ENCODE results near the gene CREB3L2. TPM values are rescaled to one million over a fixed set of nuclear protein-coding genes. Genes with fewer than 3 reads are reported as not detected.

The CREB3L2 gene
- total RNA-seq, 1 experiment from 2014 or later = 18.1 TPM

DNA sequence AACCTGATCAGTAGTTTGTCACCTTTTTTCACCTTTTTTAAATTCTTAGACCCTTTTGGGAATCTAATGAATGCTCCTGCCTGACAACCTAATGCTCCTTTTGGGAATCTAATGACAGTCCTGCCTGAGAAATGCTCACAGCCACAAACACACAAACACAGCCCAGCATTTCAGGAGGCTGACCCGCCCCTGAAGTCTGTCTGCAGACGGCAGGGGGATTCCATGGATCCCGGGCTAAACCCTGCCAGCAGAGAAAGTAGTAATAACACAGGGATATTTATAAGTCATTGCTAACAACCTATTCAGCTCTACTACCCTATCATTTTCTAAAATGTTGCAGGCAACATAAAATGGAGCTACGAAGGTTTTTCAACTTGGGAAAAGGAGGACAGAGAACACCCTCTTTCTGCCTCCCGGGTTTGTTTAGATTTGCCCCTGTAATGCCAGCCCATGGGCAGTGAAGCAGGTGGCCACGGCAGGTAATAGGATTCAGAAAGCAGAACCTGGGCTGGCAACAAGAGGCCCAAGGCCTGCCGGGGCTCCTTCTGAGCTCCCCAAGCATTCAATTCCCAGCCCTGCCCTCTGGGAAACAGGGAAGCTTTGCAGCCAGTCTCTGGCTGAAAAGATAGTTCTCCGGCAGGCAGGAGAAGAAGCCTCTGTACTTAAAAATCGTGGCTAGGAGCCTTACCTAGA lies 65.2 kb downstream of the CREB3L2 start:
- DNase-seq = no peak
- no peak for ATAC-seq
- intact Hi-C loops (cut with micrococcal nuclease) = no loop called here
- no peak overlapping the region for H3K9ac ChIP-seq (ENCODE audit: low read length)
- no TSS peak for BruUV-seq (replicated peaks)
- H3K4me2 ChIP-seq (ENCODE audit: low read length) = no peak overlapping the region
- H3K79me2 ChIP-seq (ENCODE audit: low read length) = 0 out of 2 replicates have a peak, but pooled peaks cover 12% of the 10 kb centered on the region
- no peak overlapping the region for H3K27ac ChIP-seq (ENCODE audit: low read length)
- H3K27me3 ChIP-seq (ENCODE audit: low read length) = no peaks in the 10 kb centered on the region
- H3F3A ChIP-seq (ENCODE audit: low read length, unreplicated experiment) = no peaks in the 10 kb centered on the region
- H2AFZ ChIP-seq (ENCODE audit: low read length) = no peak overlapping the region
- no peaks in the 10 kb centered on the region for H3K9me3 ChIP-seq (ENCODE audit: low read length)
- H3K4me3 ChIP-seq (ENCODE audit: low read length) = no peak overlapping the region
- POLR2A ChIA-PET (ENCODE audit: unreplicated experiment) = no interaction called here
- no peaks in the 10 kb centered on the region for H4K20me1 ChIP-seq (ENCODE audit: low read length)
- H3K36me3 ChIP-seq (ENCODE audit: low read depth, low read length) = no peaks in the 10 kb centered on the region
- H3K4me1 ChIP-seq (ENCODE audit: insufficient read depth, low read length) = peaks cover 18% of the 10 kb centered on the region
- TF ChIP-seq EZH2phosphoT487 (IDR thresholded peaks at IDR 0.05; ENCODE audit: borderline replicate concordance, low read length) = no peak
- TF ChIP-seq, protein P1, sequence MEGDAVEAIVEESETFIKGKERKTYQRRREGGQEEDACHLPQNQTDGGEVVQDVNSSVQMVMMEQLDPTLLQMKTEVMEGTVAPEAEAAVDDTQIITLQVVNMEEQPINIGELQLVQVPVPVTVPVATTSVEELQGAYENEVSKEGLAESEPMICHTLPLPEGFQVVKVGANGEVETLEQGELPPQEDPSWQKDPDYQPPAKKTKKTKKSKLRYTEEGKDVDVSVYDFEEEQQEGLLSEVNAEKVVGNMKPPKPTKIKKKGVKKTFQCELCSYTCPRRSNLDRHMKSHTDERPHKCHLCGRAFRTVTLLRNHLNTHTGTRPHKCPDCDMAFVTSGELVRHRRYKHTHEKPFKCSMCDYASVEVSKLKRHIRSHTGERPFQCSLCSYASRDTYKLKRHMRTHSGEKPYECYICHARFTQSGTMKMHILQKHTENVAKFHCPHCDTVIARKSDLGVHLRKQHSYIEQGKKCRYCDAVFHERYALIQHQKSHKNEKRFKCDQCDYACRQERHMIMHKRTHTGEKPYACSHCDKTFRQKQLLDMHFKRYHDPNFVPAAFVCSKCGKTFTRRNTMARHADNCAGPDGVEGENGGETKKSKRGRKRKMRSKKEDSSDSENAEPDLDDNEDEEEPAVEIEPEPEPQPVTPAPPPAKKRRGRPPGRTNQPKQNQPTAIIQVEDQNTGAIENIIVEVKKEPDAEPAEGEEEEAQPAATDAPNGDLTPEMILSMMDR (conservative IDR thresholded peaks at IDR 0.05; ENCODE audit: low read depth, low read length) = no peak
- no peak for TF ChIP-seq EZH2 (IDR thresholded peaks at IDR 0.05; ENCODE audit: low read length, unreplicated experiment)
- H3K9me2 ChIP-seq (replicated peaks; ENCODE audit: low read length) = no peaks in the 10 kb centered on the region
- CTCF ChIA-PET = no interaction called here

DNA sequence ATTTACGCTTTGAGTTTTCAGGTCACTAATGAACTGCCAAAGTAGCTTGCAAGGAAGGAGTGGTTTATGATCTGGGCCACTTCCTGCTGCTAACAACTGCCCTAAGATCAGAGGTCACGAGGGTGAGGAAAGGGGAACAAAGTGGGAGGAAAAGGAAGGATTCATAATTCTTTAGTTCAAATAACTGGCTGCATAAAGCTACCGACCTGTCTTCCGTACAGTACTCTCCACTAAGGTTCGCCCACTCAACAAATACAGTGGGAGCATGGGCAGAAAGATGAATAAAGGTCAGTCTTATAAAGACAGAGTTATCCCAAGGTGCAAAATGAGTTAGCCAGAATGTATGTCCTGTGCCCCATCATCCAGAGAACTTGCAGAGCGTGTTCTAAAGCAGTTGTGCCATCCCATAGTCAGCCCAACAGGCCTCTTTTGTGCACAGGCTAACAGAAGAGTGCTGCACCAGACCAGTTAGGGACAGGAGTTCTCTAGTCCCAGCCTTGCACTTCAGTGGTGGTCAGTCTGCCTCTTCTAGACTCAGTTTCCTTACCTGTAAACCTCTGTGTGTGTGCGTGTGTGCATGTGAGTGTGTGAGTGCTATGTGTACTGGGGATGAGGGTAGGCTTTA lies 65.9 kb downstream of the CREB3L2 start:
- no peak overlapping the region for H3K4me3 ChIP-seq (ENCODE audit: low read length)
- CTCF ChIA-PET = no interaction called here
- ATAC-seq (no peak), DNase-seq (no peak)
- H3K36me3 ChIP-seq (ENCODE audit: low read depth, low read length) = no peaks in the 10 kb centered on the region
- H3K79me2 ChIP-seq (ENCODE audit: low read length) = 0 out of 2 replicates have a peak, but pooled peaks cover 12% of the 10 kb centered on the region
- H2AFZ ChIP-seq (ENCODE audit: low read length) = no peak overlapping the region
- H3K4me2 ChIP-seq (ENCODE audit: low read length) = no peak overlapping the region
- POLR2A ChIA-PET (ENCODE audit: unreplicated experiment) = no interaction called here
- no TSS peak for BruUV-seq (replicated peaks)
- intact Hi-C loops (cut with micrococcal nuclease) = no loop called here
- no peak overlapping the region for H3K27ac ChIP-seq (ENCODE audit: low read length)
- H4K20me1 ChIP-seq (ENCODE audit: low read length) = no peaks in the 10 kb centered on the region
- H3K27me3 ChIP-seq (ENCODE audit: low read length) = no peaks in the 10 kb centered on the region
- no peaks in the 10 kb centered on the region for H3K9me3 ChIP-seq (ENCODE audit: low read length)
- no peak overlapping the region for H3K9ac ChIP-seq (ENCODE audit: low read length)
- no peaks in the 10 kb centered on the region for H3K9me2 ChIP-seq (replicated peaks; ENCODE audit: low read length)
- H3K4me1 ChIP-seq (ENCODE audit: insufficient read depth, low read length) = peaks cover 22% of the 10 kb centered on the region
- TF ChIP-seq, protein P1 (conservative IDR thresholded peaks at IDR 0.05; ENCODE audit: low read depth, low read length) = no peak
- no peak for TF ChIP-seq EZH2phosphoT487 (IDR thresholded peaks at IDR 0.05; ENCODE audit: borderline replicate concordance, low read length)
- no peak for TF ChIP-seq EZH2 (IDR thresholded peaks at IDR 0.05; ENCODE audit: low read length, unreplicated experiment)
- H3F3A ChIP-seq (ENCODE audit: low read length, unreplicated experiment) = no peaks in the 10 kb centered on the region

Measured in PC-3 (cell line).